SJCRH30 (cell line): ENCODE measurements around the gene MEGF6. TPM values are rescaled to one million over a fixed set of nuclear protein-coding genes. Genes with fewer than 3 reads are reported as not detected.
A peak's percentile ranks its signal among the peaks of the same experiment; 100 is the strongest.

Experiments
- DNase-seq, 2 experiments: peaks; one replicate each; pipeline ENCODE4 v3.0.0-alpha.2; 2015 to 2020
- H3K27ac ChIP-seq: fragments of 250-450 bp; sonication (Bioruptor Pico); 2 replicates; pipeline ENCODE4 v1.5.1; 2020; ENCODE audit warnings: mild to moderate bottlenecking, moderate library complexity
- H3K27me3 ChIP-seq: fragments of 250-450 bp; sonication (Bioruptor Pico); 2 replicates; pipeline ENCODE4 v1.5.1; 2020; ENCODE audit warnings: mild to moderate bottlenecking, moderate library complexity
- H3K36me3 ChIP-seq: fragments of 250-450 bp; sonication (Bioruptor Pico); 2 replicates; pipeline ENCODE4 v1.5.1; 2020; ENCODE audit warnings: mild to moderate bottlenecking, moderate library complexity
- H3K4me1 ChIP-seq: fragments of 250-450 bp; sonication (Bioruptor Pico); 2 replicates; pipeline ENCODE4 v1.5.1; 2020; ENCODE audit warnings: mild to moderate bottlenecking, moderate library complexity
- H3K4me3 ChIP-seq: fragments of 250-450 bp; sonication (Bioruptor Pico); 2 replicates; pipeline ENCODE4 v1.5.1; 2020; ENCODE audit warnings: mild to moderate bottlenecking, moderate library complexity
- H3K9me3 ChIP-seq: fragments of 250-450 bp; sonication (Bioruptor Pico); replicated peaks from 2 replicates; pipeline ENCODE4 v1.5.1; 2020; ENCODE audit warnings: mild to moderate bottlenecking, moderate library complexity
- total RNA-seq: library from RNA; depleted of rRNA; stranded (reverse); fragments of >200 nt; shearing (Covaris generic); gene quantifications from 2 replicates; pipeline ENCODE4 v1.2.3, GENCODE V29; 2014

Gene MEGF6
- total RNA-seq, 1 experiment from 2014 or later = not detected

DNA sequence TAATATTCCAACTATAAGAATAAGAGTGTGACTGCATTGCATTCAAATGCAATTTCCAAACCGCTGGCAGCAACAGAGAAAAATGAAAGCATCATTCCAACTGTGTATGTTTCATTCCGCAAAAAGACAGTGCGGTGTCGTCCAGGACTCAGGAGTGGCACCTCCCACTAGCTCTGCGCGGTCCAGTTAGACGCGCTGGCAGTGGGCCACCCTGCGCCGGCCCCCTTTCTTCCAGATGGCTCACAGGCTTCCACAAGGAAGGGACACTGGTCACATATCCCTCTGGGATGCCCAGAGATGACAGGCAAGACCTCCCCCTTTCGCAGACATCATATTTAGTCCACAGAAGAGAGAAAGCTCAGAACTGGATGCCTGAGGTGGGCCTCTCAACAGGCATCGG lies 26.7 kb upstream of the MEGF6 start:
- Histone ChIP-seq H3K36me3 (peaks cover 29% of the 10 kb centered on the region), H3K4me3 (no peak overlapping the region), H3K4me1 (peaks cover 17% of the 10 kb centered on the region), H3K27me3 (no peaks in the 10 kb centered on the region), H3K27ac (peak overlapping the region; percentile 31), H3K9me3 (no peaks in the 10 kb centered on the region)
- no peak for DNase-seq

GRCh38 chr1:3636531-3636930 lies 25.2 kb upstream of the MEGF6 start:
- no peak overlapping the region for H3K27ac ChIP-seq
- peaks cover 17% of the 10 kb centered on the region for H3K4me1 ChIP-seq
- no peaks in the 10 kb centered on the region for H3K27me3 ChIP-seq
- no peak overlapping the region for H3K4me3 ChIP-seq
- H3K9me3 ChIP-seq = no peaks in the 10 kb centered on the region
- DNase-seq = no peak
- peaks cover 26% of the 10 kb centered on the region for H3K36me3 ChIP-seq

DNA sequence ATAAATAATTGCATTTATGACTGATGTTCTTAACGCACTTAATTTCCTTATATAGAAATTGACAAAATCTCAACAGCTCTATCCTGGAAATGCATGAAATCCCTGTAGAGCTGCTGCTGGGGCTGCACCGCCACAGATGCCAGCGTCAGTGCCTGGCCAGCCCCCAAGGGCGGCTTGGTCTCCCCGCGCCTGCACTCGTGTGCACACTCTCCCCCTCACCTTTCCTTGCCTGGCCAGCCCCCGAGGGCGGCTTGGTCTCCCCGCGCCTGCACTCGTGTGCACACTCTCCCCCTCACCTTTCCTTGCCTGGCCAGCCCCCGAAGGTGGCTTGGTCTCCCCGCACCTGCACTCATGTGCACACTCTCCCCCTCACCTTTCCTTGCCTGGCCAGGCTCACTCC lies 24.8 kb upstream of the MEGF6 start:
- Histone ChIP-seq H3K4me1 (peaks cover 17% of the 10 kb centered on the region), H3K4me3 (no peak overlapping the region), H3K27me3 (no peaks in the 10 kb centered on the region), H3K27ac (no peak overlapping the region), H3K9me3 (no peaks in the 10 kb centered on the region), H3K36me3 (peaks cover 26% of the 10 kb centered on the region)
- no peak for DNase-seq

DNA sequence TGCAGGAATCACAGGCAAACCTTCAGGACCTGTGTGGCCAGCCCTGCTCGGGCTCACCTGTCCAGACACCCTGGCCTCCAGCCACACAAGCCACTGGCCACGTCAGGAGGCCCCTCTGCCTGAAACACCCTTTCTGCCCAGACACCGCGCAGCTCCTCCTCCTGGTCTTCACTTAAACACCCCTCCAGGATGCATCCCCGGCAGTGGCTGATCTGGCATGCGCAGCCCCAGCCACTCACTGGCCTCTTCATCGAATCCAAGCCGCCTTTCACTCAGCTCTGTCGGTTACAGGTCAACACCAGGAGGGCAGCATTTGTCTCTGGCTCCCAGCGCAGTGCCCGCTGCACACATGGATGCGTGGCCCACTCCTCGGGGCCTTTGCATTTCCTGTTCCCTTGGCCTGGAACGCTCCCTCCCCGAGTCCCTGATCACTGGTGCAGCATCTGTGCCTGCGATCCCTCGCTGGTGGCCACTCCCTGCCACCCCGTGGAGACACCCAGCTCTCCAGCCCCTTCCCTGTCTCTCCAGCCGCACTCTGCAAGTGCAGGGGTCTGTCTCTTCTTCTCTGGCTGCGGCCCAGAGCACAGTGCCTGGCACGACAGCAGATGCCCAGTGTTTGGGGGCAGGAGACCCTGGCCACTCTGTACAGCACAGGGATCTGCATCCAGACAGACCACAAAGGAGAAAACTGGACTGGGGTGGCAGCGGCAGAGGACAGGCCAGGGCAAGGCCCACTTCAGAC lies 22.9 kb upstream of the MEGF6 start:
- no peaks in the 10 kb centered on the region for H3K27me3 ChIP-seq
- DNase-seq = no peak
- H3K36me3 ChIP-seq = peaks cover 36% of the 10 kb centered on the region
- no peak overlapping the region for H3K4me3 ChIP-seq
- H3K4me1 ChIP-seq = peaks cover 20% of the 10 kb centered on the region
- no peak overlapping the region for H3K27ac ChIP-seq
- no peaks in the 10 kb centered on the region for H3K9me3 ChIP-seq

- peaks cover 36% of the 10 kb centered on the region for H3K36me3 ChIP-seq
- no peaks in the 10 kb centered on the region for H3K9me3 ChIP-seq
- no peak for DNase-seq
- H3K27ac ChIP-seq = peak overlapping the region; percentile 7; the same call in 1 of the 2 replicates
- no peaks in the 10 kb centered on the region for H3K27me3 ChIP-seq
- H3K4me3 ChIP-seq = no peak overlapping the region
- H3K4me1 ChIP-seq = peaks cover 14% of the 10 kb centered on the region
Measured at GRCh38 chr1:3633344-3634058, 22.2 kb upstream of the MEGF6 start.

GRCh38 chr1:3632716-3633343 lies 21.5 kb upstream of the MEGF6 start:
- Histone ChIP-seq H3K27me3 (no peaks in the 10 kb centered on the region), H3K36me3 (peaks cover 34% of the 10 kb centered on the region), H3K9me3 (no peaks in the 10 kb centered on the region), H3K27ac (peak overlapping the region; percentile 7; the same call in 1 of the 2 replicates), H3K4me1 (peaks cover 11% of the 10 kb centered on the region), H3K4me3 (no peak overlapping the region)
- DNase-seq = no peak

GRCh38 chr1:3632298-3632697 lies 21.0 kb upstream of the MEGF6 start:
- Histone ChIP-seq H3K9me3 (no peaks in the 10 kb centered on the region), H3K4me1 (peaks cover 11% of the 10 kb centered on the region; the same call in 1 of the 2 replicates), H3K27me3 (no peaks in the 10 kb centered on the region), H3K27ac (no peak overlapping the region), H3K36me3 (peaks cover 29% of the 10 kb centered on the region), H3K4me3 (no peak overlapping the region)
- DNase-seq = no peak

GRCh38 chr1:3631320-3632260 lies 20.3 kb upstream of the MEGF6 start:
- Histone ChIP-seq H3K4me1 (peaks cover 11% of the 10 kb centered on the region; the same call in 1 of the 2 replicates), H3K27me3 (no peaks in the 10 kb centered on the region), H3K36me3 (peaks cover 29% of the 10 kb centered on the region), H3K27ac (no peak overlapping the region), H3K9me3 (no peaks in the 10 kb centered on the region), H3K4me3 (no peak overlapping the region)
- DNase-seq = no peak

GRCh38 chr1:3630914-3631313 lies 19.6 kb upstream of the MEGF6 start:
- no peak overlapping the region for H3K27ac ChIP-seq
- H3K4me3 ChIP-seq = no peak overlapping the region
- H3K4me1 ChIP-seq = peaks cover 11% of the 10 kb centered on the region; the same call in 1 of the 2 replicates
- H3K9me3 ChIP-seq = no peaks in the 10 kb centered on the region
- H3K36me3 ChIP-seq = peaks cover 29% of the 10 kb centered on the region
- DNase-seq = no peak
- H3K27me3 ChIP-seq = no peaks in the 10 kb centered on the region

DNA sequence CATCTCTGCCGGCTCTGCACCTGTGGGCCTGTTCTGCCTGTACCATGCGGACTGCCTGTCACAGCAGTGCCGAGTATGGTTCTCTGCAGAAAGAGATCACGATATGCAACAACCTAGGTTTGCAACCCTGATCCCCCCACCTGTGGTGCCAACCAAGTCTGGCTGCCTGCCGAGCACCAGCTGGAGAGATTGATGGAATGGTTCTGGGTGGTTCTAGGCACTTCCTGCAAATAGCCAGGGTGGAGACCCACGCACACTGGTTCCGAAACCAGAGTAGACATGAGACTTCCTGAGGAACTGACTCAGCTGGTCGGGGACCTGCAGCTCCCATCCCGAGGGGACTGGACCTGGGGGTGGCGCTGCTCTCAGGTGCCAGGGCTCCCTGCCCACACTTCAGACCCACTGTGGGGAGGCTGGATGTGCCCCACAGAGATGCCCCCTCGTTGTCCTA lies 18.9 kb upstream of the MEGF6 start:
- H3K27me3 ChIP-seq = no peaks in the 10 kb centered on the region
- peaks cover 27% of the 10 kb centered on the region for H3K36me3 ChIP-seq
- no peak for DNase-seq
- H3K9me3 ChIP-seq = no peaks in the 10 kb centered on the region
- no peak overlapping the region for H3K4me3 ChIP-seq
- peaks cover 14% of the 10 kb centered on the region; the same call in 1 of the 2 replicates for H3K4me1 ChIP-seq
- H3K27ac ChIP-seq = no peak overlapping the region

- H3K36me3 ChIP-seq = peaks cover 27% of the 10 kb centered on the region
- no peaks in the 10 kb centered on the region for H3K9me3 ChIP-seq
- H3K27ac ChIP-seq = no peak overlapping the region
- no peaks in the 10 kb centered on the region for H3K27me3 ChIP-seq
- H3K4me1 ChIP-seq = peaks cover 14% of the 10 kb centered on the region; the same call in 1 of the 2 replicates
- no peak for DNase-seq
- no peak overlapping the region for H3K4me3 ChIP-seq
Measured at GRCh38 chr1:3629561-3630160, 18.4 kb upstream of the MEGF6 start.

- DNase-seq = no peak
- H3K27me3 ChIP-seq = no peaks in the 10 kb centered on the region
- H3K4me3 ChIP-seq = no peak overlapping the region
- no peaks in the 10 kb centered on the region for H3K9me3 ChIP-seq
- H3K27ac ChIP-seq = no peak overlapping the region
- H3K36me3 ChIP-seq = peaks cover 22% of the 10 kb centered on the region
- peaks cover 10% of the 10 kb centered on the region; the same call in 1 of the 2 replicates for H3K4me1 ChIP-seq
Measured at GRCh38 chr1:3628445-3628844, 17.1 kb upstream of the MEGF6 start.

DNA sequence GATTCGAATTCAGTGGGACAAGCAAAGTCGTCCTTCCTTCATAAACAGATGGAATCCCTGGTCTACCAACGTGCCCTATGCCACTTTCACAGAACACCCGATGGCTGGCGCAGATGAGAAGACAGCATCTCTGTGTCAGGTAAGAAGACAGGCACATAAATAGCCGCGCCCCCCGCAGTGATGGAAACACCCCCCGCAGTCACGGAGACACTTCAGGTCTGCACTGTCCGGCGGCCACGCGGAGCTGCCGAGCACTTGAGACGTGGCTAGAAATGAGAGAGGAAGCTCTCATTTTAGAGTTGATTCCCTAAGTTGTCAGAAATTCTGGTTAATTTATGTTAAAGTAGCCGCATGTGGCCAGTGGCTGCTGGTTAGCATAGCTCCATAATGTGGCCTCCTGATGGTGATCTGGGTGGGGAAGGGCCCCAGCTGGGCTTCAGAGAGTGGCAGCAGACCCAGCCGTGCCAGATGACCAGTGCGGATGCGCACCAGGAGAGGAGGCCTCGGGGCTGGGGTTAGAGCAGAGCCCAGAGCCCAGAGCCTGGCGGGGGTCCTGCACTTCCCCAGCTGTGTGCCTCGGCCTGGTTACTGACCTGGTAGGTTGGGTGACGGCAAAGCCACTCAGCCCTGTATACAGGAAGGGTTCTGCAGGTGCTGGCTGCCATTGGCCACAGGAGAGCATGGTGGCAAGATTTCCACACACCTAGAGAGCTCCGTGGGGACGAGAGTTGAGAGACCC lies 16.4 kb upstream of the MEGF6 start:
- peaks cover 8% of the 10 kb centered on the region; the same call in 1 of the 2 replicates for H3K4me1 ChIP-seq
- peaks cover 15% of the 10 kb centered on the region for H3K36me3 ChIP-seq
- no peaks in the 10 kb centered on the region for H3K27me3 ChIP-seq
- DNase-seq = no peak
- H3K4me3 ChIP-seq = no peak overlapping the region
- no peak overlapping the region for H3K27ac ChIP-seq
- no peaks in the 10 kb centered on the region for H3K9me3 ChIP-seq
